Mucosa of stomach (tissue), 1 donor: ENCODE data around the gene MYO7A.

ENCODE experiments used
- H3K27me3 ChIP-seq: one replicate; pipeline ENCODE4 v1.7.0; 2013; ENCODE audit warnings: mild to moderate bottlenecking, low read length; ENCODE audit not compliant: control insufficient read depth, insufficient read depth
- H3K36me3 ChIP-seq: one replicate; pipeline ENCODE4 v1.7.0; 2013; ENCODE audit warnings: low read length; ENCODE audit not compliant: control insufficient read depth, insufficient read depth
- H3K4me1 ChIP-seq: one replicate; pipeline ENCODE4 v1.7.0; 2013; ENCODE audit warnings: mild to moderate bottlenecking, low read length; ENCODE audit not compliant: control insufficient read depth, insufficient read depth
- H3K4me3 ChIP-seq: one replicate; pipeline ENCODE4 v1.7.0; 2013; ENCODE audit warnings: low read length
- H3K9ac ChIP-seq: one replicate; pipeline ENCODE4 v1.7.0; 2013; ENCODE audit warnings: mild to moderate bottlenecking, low read length, moderate library complexity
- H3K9me3 ChIP-seq: one replicate; pipeline ENCODE4 v1.7.0; 2013; ENCODE audit warnings: mild to moderate bottlenecking, low read length, moderate library complexity; ENCODE audit not compliant: control insufficient read depth
- donor health status: Pancreatic carcinoma.

Gene MYO7A

DNA sequence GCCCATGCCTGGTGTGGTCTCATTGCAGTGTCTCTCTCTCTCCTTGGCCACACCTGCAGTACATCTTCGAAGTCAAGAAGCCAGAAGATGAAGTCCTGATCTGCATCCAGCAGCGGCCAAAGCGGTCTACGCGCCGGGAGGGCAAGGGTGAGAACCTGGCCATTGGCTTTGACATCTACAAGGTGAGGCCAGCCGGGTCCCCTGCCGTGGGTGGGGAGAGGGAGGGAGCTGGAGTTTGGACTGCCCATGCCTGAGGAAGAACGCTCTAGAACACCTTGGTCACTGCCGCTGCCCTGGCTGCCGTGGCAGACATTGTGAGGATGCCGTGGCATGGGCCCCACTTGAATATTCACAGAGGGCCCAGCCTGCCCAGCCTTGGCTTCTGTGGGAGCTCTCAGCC lies 9.1 kb upstream of the MYO7A start:
- no peaks in the 10 kb centered on the region for H3K9me3 ChIP-seq
- no peaks in the 10 kb centered on the region for H3K4me1 ChIP-seq
- no peak overlapping the region for H3K4me3 ChIP-seq
- H3K9ac ChIP-seq, result no peak overlapping the region
- peaks cover 49% of the 10 kb centered on the region for H3K36me3 ChIP-seq
- H3K27me3 ChIP-seq, result no peaks in the 10 kb centered on the region

DNA sequence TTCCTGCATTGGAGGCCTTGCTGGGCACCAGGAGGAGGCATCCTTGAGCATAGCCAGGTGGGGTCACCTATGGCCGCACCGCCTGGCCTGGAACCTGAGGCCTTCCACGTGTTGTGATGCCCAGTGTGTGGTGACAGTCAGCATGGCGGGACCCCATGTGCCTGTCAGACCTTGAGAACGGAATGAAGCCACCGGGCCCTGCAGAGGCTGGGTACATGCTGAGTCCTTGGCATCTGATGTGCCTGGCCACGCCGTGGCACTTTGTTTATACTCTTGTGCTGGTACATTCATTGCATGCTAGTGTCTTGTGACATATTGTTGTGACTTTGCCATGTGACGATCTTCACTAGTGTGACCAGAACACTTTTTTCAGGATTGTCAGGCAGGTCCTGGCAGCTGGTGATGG lies 8.5 kb upstream of the MYO7A start:
- no peaks in the 10 kb centered on the region for H3K4me1 ChIP-seq
- no peak overlapping the region for H3K9ac ChIP-seq
- H3K9me3 ChIP-seq, result no peaks in the 10 kb centered on the region
- H3K36me3 ChIP-seq, result peaks cover 45% of the 10 kb centered on the region
- H3K4me3 ChIP-seq, result no peak overlapping the region
- no peaks in the 10 kb centered on the region for H3K27me3 ChIP-seq

DNA sequence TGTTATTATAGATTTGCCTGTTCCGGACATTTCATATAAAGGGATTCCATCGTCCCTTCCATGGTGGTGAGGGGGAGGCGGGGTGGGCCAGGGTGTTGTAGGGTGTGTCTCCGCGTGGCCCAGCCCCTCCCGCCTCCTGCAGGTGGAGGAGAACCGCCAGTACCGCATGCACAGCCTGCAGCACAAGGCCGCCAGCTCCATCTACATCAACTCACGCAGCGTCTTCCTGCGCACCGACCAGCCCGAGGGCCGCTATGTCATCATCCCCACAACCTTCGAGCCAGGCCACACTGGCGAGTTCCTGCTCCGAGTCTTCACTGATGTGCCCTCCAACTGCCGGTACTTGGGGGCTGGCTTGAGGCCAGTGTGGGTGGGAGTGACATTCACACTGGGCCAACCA lies 7.5 kb upstream of the MYO7A start:
- H3K27me3 ChIP-seq, result no peaks in the 10 kb centered on the region
- H3K9me3 ChIP-seq, result no peaks in the 10 kb centered on the region
- H3K36me3 ChIP-seq, result peaks cover 38% of the 10 kb centered on the region
- no peak overlapping the region for H3K9ac ChIP-seq
- H3K4me1 ChIP-seq, result no peaks in the 10 kb centered on the region
- no peak overlapping the region for H3K4me3 ChIP-seq

DNA sequence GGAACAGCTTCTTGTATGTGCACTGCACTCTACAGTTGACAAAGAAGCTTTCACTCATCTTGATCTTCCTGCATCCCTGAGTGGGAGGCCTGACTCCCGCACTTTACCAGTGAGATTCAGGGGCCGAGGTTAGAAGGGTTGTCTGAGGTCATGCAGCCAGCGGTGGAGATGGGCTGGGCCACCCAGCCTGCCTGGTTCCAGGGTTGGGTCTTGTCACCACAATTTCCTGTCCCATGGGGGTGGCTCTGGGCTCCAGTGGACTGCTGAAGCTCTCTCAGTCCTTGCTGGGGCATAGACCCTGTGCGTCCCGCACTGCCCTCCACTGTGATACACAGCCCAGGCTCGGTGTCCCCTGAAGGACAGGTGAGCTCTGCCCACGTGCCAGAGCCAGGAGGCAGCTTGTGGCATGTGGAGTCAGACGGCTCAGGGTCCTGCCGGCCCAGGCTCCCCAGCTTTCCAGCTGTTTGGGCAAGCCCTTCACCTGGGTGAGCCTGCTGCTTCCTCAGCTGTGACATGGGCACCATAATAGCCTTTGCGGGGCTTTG lies 6.9 kb upstream of the MYO7A start:
- Histone ChIP-seq H3K4me1 (no peaks in the 10 kb centered on the region), H3K27me3 (no peaks in the 10 kb centered on the region)

DNA sequence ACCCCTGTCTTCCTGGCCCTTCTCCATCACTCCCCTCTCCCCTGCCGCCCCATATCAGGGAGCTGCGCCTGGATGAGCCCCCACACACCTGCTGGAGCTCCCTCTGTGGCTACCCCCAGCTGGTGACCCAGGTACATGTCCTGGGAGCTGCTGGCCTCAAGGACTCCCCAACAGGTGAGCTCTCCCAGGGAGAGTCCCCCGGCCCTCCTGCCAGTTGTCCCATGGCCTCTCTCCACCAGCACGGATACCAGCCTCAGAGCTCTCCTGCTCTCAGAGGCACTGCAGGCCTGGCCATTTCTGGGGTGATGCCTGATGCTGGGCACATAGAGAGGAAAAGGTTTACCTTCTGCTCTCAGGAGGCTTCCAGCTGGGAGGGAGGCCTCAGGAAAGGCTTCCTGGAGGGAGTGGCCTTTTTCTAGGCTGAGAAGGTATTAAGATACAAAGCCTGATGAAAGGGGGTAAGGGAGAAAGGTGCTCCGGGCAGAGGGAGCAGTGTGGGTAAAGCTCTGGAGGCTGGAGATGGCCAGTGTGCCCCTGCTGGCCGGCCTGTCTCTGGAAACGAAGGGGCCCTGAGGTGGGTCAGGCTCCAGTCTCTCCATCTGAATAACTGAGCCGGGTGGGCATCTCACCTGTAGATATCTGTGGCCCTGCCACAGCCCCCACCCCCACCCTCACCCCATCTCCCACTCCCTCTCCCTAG lies 6.0 kb upstream of the MYO7A start:
- Histone ChIP-seq H3K27me3 (no peaks in the 10 kb centered on the region), H3K36me3 (peaks cover 32% of the 10 kb centered on the region), H3K9ac (no peak overlapping the region), H3K9me3 (no peaks in the 10 kb centered on the region), H3K4me1 (peaks cover 8% of the 10 kb centered on the region), H3K4me3 (no peak overlapping the region)

More for the DNA sequence above, 6.9 kb upstream of the MYO7A start:
- H3K4me3 ChIP-seq, result no peak overlapping the region
- H3K9ac ChIP-seq, result no peak overlapping the region
- H3K36me3 ChIP-seq, result peaks cover 32% of the 10 kb centered on the region
- no peaks in the 10 kb centered on the region for H3K9me3 ChIP-seq

DNA sequence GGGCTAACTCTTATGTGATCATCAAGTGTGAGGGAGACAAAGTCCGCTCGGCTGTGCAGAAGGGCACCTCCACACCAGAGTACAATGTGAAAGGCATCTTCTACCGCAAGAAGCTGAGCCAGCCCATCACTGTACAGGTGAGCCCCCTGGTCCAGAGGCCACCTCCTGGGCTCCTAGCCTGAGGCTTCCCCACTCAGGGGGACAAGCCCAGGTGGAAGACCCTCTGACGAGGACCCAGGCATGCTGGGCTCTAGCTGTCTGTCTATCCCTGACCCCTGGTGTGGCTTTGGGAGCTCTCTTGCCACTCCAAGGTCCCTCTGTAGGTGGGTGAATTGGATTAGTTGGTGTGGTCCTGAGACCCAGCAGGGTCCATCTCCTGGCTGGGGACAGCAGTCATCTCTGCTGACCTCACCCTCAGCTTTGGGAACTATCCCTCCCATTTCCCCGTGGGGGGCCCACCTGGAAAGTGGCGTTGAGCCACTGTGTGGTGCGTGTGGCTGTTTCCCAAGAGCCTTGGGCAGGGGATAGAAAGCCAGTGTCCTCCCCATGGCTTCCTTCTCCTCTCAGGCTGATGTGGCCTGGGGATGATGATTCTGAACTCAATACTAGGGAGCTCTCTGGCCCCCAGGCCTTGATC lies 5.4 kb upstream of the MYO7A start:
- H3K27me3 ChIP-seq, result no peaks in the 10 kb centered on the region
- H3K4me3 ChIP-seq, result no peak overlapping the region
- H3K36me3 ChIP-seq, result peaks cover 32% of the 10 kb centered on the region
- H3K4me1 ChIP-seq, result peaks cover 14% of the 10 kb centered on the region
- no peaks in the 10 kb centered on the region for H3K9me3 ChIP-seq
- H3K9ac ChIP-seq, result no peak overlapping the region

DNA sequence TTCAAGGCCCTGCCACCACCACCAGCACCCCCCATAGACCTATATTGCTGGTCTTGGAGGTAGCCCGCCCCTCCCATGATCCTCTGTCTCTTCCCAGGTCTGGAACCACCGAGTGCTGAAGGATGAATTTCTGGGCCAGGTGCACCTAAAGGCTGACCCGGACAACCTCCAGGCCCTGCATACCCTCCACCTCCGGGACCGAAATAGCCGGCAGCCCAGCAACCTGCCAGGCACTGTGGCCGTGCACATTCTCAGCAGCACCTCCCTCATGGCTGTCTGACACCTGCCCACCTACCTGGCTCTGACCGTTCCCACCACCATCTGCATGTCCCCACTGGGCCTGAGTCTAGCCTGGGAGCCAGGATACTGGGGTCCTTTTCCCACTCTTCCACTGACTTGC lies 4.5 kb upstream of the MYO7A start:
- Histone ChIP-seq H3K9me3 (no peaks in the 10 kb centered on the region), H3K4me1 (peaks cover 20% of the 10 kb centered on the region), H3K36me3 (peaks cover 26% of the 10 kb centered on the region), H3K27me3 (no peaks in the 10 kb centered on the region), H3K9ac (no peak overlapping the region), H3K4me3 (no peak overlapping the region)

DNA sequence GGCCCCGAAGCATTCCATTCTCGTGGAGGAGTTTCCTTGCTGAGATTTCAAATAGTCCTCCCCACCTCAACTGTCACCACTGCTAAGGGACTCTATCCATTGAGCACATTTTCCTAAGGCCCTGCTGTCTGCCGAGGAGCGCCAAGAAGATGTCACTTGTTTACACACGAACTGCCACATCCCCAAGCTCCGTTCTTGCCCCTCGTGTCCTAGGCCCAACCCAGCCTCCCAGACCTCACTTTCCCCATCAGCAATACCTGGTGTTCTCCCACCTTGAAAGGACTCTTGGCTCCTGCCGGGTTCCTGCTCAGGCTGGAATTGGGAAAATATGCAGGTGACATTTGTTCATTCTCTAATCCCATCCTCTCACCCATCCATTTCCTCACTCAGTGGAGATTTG lies 4.0 kb upstream of the MYO7A start:
- Histone ChIP-seq H3K27me3 (no peaks in the 10 kb centered on the region), H3K4me1 (peaks cover 20% of the 10 kb centered on the region), H3K36me3 (peaks cover 26% of the 10 kb centered on the region), H3K4me3 (no peak overlapping the region), H3K9me3 (no peaks in the 10 kb centered on the region), H3K9ac (no peak overlapping the region)

DNA sequence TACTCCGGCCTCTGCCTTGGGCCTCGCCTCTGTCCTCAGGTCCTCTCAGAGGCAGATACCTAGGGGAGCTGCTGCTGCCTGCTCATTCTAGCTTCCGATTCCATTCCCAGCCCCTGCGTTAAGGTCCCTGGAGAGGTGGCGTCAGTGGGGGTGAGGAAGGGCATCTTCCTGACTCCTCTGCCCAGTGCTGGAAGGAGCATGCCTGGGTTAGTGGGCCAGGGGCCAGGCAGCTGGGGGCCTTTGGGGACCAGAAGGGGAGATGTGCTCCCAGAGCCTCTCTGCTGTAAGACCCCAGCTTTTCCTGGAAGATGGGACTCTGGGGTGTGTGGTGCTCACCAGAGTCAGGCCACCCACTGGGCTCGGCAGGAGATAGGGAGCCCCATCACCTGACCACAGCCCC lies 3.6 kb upstream of the MYO7A start:
- Histone ChIP-seq H3K9ac (no peak overlapping the region), H3K27me3 (no peaks in the 10 kb centered on the region), H3K4me1 (peaks cover 20% of the 10 kb centered on the region), H3K9me3 (no peaks in the 10 kb centered on the region), H3K36me3 (peaks cover 26% of the 10 kb centered on the region), H3K4me3 (no peak overlapping the region)

DNA sequence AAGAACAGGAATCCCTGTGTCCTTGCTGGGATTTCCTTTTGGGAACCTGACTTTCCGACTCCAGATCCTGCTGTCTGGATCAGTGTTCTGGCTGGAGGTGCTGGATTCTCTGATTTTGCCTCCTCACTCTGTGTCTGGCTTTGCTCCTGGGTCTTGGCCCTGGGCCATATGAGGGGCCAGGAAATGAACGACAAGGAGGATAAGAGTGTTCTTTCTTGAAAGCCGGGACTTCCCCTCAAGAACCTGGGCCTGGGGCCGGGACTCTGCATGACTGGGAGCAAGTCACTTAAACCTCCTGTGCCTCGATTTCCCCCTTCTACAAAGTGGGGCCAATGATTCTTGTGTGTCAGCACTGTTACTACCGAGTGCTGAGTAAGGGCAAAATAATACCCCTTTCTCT lies 2.9 kb upstream of the MYO7A start:
- peaks cover 20% of the 10 kb centered on the region for H3K4me1 ChIP-seq
- H3K27me3 ChIP-seq, result no peaks in the 10 kb centered on the region
- no peak overlapping the region for H3K4me3 ChIP-seq
- no peaks in the 10 kb centered on the region for H3K9me3 ChIP-seq
- H3K36me3 ChIP-seq, result peaks cover 25% of the 10 kb centered on the region
- no peak overlapping the region for H3K9ac ChIP-seq

DNA sequence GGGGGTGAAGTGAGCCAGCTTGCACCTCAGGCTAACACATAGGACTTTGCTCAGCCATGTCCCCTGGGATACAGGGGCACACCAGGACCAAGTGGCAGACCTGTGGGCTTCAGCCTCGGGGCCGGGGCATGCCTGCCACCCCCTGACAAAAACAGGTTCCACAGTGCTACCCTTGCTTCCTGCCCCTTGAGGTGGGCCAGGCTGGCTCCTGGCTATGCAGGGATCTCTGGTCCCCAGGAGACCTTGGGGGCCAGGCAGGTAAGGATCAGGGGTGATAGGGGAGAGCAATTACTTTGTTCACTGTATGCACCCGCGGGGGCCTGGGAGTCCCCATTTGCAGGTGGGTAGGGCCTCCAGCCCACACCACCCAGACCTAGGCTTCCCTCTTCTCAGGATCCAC lies 2.4 kb upstream of the MYO7A start:
- Histone ChIP-seq H3K9ac (no peak overlapping the region), H3K4me3 (no peak overlapping the region), H3K4me1 (peaks cover 20% of the 10 kb centered on the region), H3K36me3 (peaks cover 20% of the 10 kb centered on the region), H3K27me3 (no peaks in the 10 kb centered on the region), H3K9me3 (no peaks in the 10 kb centered on the region)

DNA sequence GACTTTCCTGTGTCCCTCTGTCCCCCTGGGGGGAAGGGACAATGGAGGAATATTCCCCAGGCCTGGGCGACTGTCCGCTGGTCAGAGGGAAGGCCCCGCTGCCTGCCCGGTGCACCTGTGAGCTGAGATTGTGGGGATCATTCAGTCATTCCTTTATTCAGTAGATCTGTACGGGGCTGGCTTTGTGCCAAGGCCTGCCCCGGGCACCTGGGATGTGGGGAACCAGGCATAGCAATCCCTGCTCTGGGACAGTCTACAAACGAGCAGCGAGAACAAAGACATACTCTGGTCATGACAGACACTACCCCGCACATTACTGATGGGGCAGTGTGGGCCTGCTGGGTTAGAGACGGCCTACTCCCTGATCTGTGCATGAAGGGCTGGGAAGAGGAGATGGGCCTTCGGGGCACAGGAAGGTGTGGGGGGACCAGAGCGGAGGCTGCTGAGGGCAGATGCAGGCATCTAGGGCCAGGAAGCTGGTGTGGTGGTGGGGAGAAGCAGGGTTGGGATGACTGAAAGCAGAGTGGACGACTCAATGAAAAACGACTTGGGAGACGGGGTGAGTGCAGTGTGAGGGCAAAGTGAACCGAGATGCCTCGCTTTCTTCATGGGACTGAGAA lies 1.8 kb upstream of the MYO7A start:
- Histone ChIP-seq H3K4me1 (peaks cover 20% of the 10 kb centered on the region), H3K9ac (no peak overlapping the region), H3K9me3 (no peaks in the 10 kb centered on the region), H3K27me3 (no peaks in the 10 kb centered on the region), H3K4me3 (no peak overlapping the region), H3K36me3 (peaks cover 14% of the 10 kb centered on the region)
